Lower leg skin (tissue), 4 donors: ENCODE results near the gene HERC2. TPM values are rescaled to one million over a fixed set of nuclear protein-coding genes. Genes with fewer than 3 reads are reported as not detected.
A peak's percentile ranks its signal among the peaks of the same experiment; 100 is the strongest.

Experiments
- DNase-seq, 2 donors: peaks; one replicate each; pipeline ENCODE4 v3.0.0-alpha.2; 2019; ENCODE audit warnings: low spot score in 2 of 2
- H3K4me3 ChIP-seq: fragments of 200-600 bp; sonication (generic); 2 replicates; pipeline ENCODE4 v1.5.1; 2017; ENCODE audit warnings: mild to moderate bottlenecking, low read depth; ENCODE audit not compliant: poor library complexity, severe bottlenecking
- CTCF ChIP-seq, 3 donors: fragments of 450-650 bp; IDR thresholded peaks; one replicate each; pipeline ENCODE4 v1.5.1; 2016; ENCODE audit warnings: antibody characterized with exemption in 3 of 3, mild to moderate bottlenecking in 3 of 3, moderate library complexity in 2 of 3
- POLR2A ChIP-seq, 2 donors: fragments of 450-650 bp; IDR thresholded peaks; one replicate each; pipeline ENCODE4 v1.6.1; 2016 to 2017; ENCODE audit warnings: antibody characterized with exemption in 2 of 2, mild to moderate bottlenecking in 1 of 2, moderate library complexity in 1 of 2
- WGBS, 2 donors: methylation state at CpG; one replicate each; pipeline ENCODE4 v1.1.5; 2018; 5-methylcytosine and 5-hydroxymethylcytosine counted together
- intact Hi-C: fragments of 100-400 bp; cut with DNase I; formaldehyde crosslinking; loops from one replicate; pipeline ENCODE4 v1.15.0; 2023; ENCODE audit warnings: low total_unique reads
- total RNA-seq, 4 donors: library from RNA; depleted of rRNA; stranded (reverse); fragments of >200 nt; gene quantifications; one replicate each; pipeline ENCODE4 v1.1.0, GENCODE V29; 2016

HERC2 gene
- total RNA-seq, 4 donors from 2014 or later: 33.3 to 57.0 (median 48.4) TPM

DNA sequence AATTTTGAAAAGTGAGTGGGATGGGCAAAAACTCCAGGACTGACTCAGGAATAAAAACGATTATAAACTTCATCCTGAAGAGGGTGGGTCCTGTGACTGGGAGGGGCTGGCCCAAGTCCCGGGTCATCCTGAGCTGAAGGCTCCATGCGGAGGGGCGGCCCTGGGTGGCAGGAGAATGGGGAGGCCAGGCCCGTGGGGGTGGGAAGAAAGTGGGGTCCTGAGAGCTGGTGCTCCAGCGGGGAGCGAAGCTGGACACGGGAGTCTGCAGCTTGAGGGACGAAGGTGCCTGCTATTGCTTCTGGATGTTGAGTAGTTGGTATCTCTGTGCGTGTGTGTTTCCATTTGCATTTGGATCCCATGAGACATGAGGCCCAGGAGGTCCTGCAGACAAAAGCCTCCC, 218.1 kb downstream of the HERC2 start:
- DNase-seq: peak in 1 of 2 donors; percentile 80
- no peak for TF ChIP-seq CTCF (IDR thresholded peaks at IDR 0.05)
- TF ChIP-seq POLR2A (IDR thresholded peaks at IDR 0.05): no peak
- H3K4me3 ChIP-seq: no peak overlapping the region
- 86% methylated on average over 10 of the region's 10 CpGs for WGBS, 2 donors
- intact Hi-C loops: no loop called here

GRCh38 chr15:28101983-28102441, 220.0 kb downstream of the HERC2 start:
- intact Hi-C loops: no loop called here
- WGBS, 2 donors: 73 to 79% methylated on average over 10 of the region's 10 CpGs
- H3K4me3 ChIP-seq: no peak overlapping the region
- TF ChIP-seq CTCF (IDR thresholded peaks at IDR 0.05) (no peak), POLR2A (IDR thresholded peaks at IDR 0.05) (no peak)
- peak in 1 of 2 donors; percentile 81 for DNase-seq

DNA sequence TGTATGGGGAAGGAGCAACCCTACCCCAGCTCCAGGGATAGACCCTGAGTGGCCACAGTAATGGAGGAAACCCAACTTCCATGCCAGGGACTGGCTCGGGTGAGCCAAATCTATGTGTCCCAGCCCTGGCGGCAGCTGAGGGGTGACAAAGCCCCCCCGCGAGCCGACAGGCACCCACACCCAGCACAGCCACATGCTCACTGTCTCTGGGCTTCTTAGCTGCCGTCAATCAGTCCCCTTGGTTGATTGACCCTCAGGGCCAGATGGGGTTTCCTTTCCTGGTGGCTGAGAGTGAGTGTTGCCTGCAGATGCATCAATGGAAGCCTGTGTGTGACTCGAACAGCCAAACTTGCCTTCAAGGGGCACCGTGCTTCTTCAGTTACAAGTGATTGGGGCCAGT, 220.8 kb downstream of the HERC2 start:
- WGBS, 2 donors: 81 to 94% methylated on average over 5 to 6 of the region's 8 CpGs
- DNase-seq: peak in 1 of 2 donors; percentile 75
- TF ChIP-seq CTCF (IDR thresholded peaks at IDR 0.05) (no peak), POLR2A (IDR thresholded peaks at IDR 0.05) (no peak)
- no peak overlapping the region for H3K4me3 ChIP-seq
- intact Hi-C loops: no loop called here

GRCh38 chr15:28100516-28101195, 221.3 kb downstream of the HERC2 start:
- TF ChIP-seq POLR2A (IDR thresholded peaks at IDR 0.05) (no peak), CTCF (IDR thresholded peaks at IDR 0.05) (no peak)
- no peak overlapping the region for H3K4me3 ChIP-seq
- intact Hi-C loops: no loop called here
- WGBS, 2 donors: 83 to 87% methylated on average over 18 to 20 of the region's 20 CpGs
- DNase-seq: peak in 1 of 2 donors; percentile 76

DNA sequence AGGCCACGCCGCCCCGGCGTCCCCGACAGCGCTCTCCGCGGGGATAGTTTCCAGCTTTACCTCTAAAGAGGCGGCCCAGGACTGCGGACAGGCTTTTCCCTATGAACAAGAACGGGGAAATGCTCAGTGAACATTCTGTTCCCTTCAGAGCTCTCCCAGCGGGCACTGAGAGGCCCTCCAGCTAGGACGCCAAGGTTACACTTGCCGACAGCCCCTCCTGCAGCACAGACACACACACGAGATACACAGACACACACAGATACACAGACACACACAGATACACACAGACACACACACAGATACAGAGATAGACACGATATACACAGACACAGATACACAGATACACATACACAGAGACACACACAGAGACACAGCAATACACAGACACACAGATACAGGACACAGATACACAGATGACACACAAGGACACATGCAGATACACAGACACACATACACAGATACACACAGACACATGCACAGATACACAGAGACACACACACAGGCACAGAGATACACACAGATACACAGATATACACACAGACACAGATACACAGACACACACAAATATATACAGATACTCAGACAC, 222.3 kb downstream of the HERC2 start:
- TF ChIP-seq CTCF (IDR thresholded peaks at IDR 0.05): no peak
- TF ChIP-seq POLR2A (IDR thresholded peaks at IDR 0.05): no peak
- intact Hi-C loops: no loop called here
- no peak for DNase-seq
- 12 to 27% methylated on average over 13 to 16 of the region's 16 CpGs for WGBS, 2 donors
- H3K4me3 ChIP-seq: no peak overlapping the region
